ENCODE measurements around the gene TMEM121.

TMEM121 gene

DNA sequence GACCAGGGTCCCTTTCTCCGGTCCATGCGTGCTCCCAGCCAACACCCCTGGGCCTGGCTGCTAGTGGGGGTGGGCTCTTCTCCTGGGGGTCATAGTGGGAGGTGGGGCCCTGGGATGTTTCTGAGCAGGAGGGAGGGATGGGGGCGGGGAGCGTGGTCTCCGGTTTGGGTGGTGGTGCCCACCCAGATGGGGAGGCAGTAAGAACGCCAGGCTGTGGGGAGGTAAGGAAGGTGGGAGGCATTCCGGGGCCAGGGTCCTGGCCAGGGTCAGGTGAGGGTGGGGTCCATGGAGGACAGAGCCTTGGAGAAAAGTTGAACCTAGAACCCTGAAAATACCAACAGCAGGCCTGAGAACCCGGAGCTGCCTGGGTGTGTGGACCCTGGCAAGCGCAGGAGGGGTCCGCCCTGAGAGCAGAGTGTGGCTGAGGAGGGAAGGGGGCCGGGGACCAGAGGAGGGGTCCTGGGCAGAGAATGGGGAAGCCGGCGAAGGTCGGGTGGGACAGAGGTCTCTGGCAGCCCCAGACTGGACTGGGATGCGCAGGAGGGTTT, 46.1 kb upstream of the TMEM121 start (continued):
- TF ChIP-seq TSHZ2 (CRISPR knock-in tag; IDR thresholded peaks at IDR 0.05): no peak

- peak; percentile 60 for ATAC-seq
- no peak for TF ChIP-seq ESRRG (CRISPR knock-in tag; IDR thresholded peaks at IDR 0.05)
- peak; percentile 63 for TF ChIP-seq CSDC2 (CRISPR knock-in tag; IDR thresholded peaks at IDR 0.05)
- TF ChIP-seq TCF4 (CRISPR knock-in tag; IDR thresholded peaks at IDR 0.05; ENCODE audit: borderline replicate concordance): 0 out of 2 replicates have a peak, but pooled peaks have one; percentile 47
- TF ChIP-seq, protein P1, sequence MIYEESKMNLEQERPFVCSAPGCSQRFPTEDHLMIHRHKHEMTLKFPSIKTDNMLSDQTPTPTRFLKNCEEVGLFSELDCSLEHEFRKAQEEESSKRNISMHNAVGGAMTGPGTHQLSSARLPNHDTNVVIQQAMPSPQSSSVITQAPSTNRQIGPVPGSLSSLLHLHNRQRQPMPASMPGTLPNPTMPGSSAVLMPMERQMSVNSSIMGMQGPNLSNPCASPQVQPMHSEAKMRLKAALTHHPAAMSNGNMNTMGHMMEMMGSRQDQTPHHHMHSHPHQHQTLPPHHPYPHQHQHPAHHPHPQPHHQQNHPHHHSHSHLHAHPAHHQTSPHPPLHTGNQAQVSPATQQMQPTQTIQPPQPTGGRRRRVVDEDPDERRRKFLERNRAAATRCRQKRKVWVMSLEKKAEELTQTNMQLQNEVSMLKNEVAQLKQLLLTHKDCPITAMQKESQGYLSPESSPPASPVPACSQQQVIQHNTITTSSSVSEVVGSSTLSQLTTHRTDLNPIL (CRISPR knock-in tag; IDR thresholded peaks at IDR 0.05; ENCODE audit: low read depth): no peak
- TF ChIP-seq TOX (CRISPR knock-in tag; IDR thresholded peaks at IDR 0.05; ENCODE audit: borderline replicate concordance): no peak
- TF ChIP-seq GLIS3 (CRISPR knock-in tag; IDR thresholded peaks at IDR 0.05): peak; percentile 58; the same call in 1 of the 2 replicates
- no peak for TF ChIP-seq ZC3H10 (CRISPR knock-in tag; IDR thresholded peaks at IDR 0.05)
- TF ChIP-seq BACH2 (CRISPR knock-in tag; IDR thresholded peaks at IDR 0.05; ENCODE audit: borderline replicate concordance): no peak
- peak; percentile 9; the same call in 1 of the 2 replicates for TF ChIP-seq ZNF70 (CRISPR knock-in tag; IDR thresholded peaks at IDR 0.05)
- TF ChIP-seq PPARA (CRISPR knock-in tag; IDR thresholded peaks at IDR 0.05; ENCODE audit: borderline replicate concordance): no peak
- no peak for TF ChIP-seq CSRNP3 (CRISPR knock-in tag; IDR thresholded peaks at IDR 0.05)
- peak; percentile 58; the same call in 1 of the 2 replicates for TF ChIP-seq TSHZ2 (CRISPR knock-in tag; IDR thresholded peaks at IDR 0.05)
- TF ChIP-seq ZNF8 (CRISPR knock-in tag; IDR thresholded peaks at IDR 0.05): peak; percentile 67; the same call in 1 of the 2 replicates
- TF ChIP-seq, protein P2, sequence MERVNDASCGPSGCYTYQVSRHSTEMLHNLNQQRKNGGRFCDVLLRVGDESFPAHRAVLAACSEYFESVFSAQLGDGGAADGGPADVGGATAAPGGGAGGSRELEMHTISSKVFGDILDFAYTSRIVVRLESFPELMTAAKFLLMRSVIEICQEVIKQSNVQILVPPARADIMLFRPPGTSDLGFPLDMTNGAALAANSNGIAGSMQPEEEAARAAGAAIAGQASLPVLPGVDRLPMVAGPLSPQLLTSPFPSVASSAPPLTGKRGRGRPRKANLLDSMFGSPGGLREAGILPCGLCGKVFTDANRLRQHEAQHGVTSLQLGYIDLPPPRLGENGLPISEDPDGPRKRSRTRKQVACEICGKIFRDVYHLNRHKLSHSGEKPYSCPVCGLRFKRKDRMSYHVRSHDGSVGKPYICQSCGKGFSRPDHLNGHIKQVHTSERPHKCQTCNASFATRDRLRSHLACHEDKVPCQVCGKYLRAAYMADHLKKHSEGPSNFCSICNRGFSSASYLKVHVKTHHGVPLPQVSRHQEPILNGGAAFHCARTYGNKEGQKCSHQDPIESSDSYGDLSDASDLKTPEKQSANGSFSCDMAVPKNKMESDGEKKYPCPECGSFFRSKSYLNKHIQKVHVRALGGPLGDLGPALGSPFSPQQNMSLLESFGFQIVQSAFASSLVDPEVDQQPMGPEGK (CRISPR knock-in tag; IDR thresholded peaks at IDR 0.05; ENCODE audit: borderline replicate concordance): no peak
- no peak for TF ChIP-seq ARNTL (CRISPR knock-in tag; IDR thresholded peaks at IDR 0.05; ENCODE audit: borderline replicate concordance, low read depth)
- no peak for TF ChIP-seq ZFP3 (CRISPR knock-in tag; IDR thresholded peaks at IDR 0.05)
- peak; percentile 30; the same call in 1 of the 2 replicates for TF ChIP-seq ZFP30 (CRISPR knock-in tag; IDR thresholded peaks at IDR 0.05)
- TF ChIP-seq ZNF565 (CRISPR knock-in tag; conservative IDR thresholded peaks at IDR 0.05; ENCODE audit: low read depth): no peak
Observed at GRCh38 chr14:105480807-105481801, 45.3 kb upstream of the TMEM121 start.
